Epithelial cell of proximal tubule (primary cell): ENCODE measurements around the gene LIFR. TPM values are rescaled to one million over a fixed set of nuclear protein-coding genes. Genes with fewer than 3 reads are reported as not detected.

Experiments
- DNase-seq: peaks from one replicate; pipeline ENCODE4 v3.0.0-alpha.2; 2011; ENCODE audit warnings: low read depth
- H3K4me3 ChIP-seq: 2 replicates; pipeline ENCODE4 v1.5.1; 2011; ENCODE audit warnings: low read depth, mild to moderate bottlenecking, low read length
- CTCF ChIP-seq: conservative IDR thresholded peaks from 2 replicates; pipeline ENCODE4 v1.5.1; 2012; ENCODE audit warnings: low read depth, mild to moderate bottlenecking, low read length
- total RNA-seq: library from RNA; depleted of rRNA; stranded (reverse); fragments of >200 nt; gene quantifications from 2 replicates; pipeline ENCODE4 v1.2.3, GENCODE V29; 2015

The LIFR gene
- total RNA-seq, 1 donor from 2014 or later = 17.1 TPM

- H3K4me3 ChIP-seq = no peak overlapping the region
- DNase-seq = no peak
- TF ChIP-seq CTCF = no peak
Observed at GRCh38 chr5:38447056-38447455, 109.4 kb downstream of the LIFR start.

- H3K4me3 ChIP-seq = peak overlapping the region; percentile 42
- no peak for DNase-seq
- TF ChIP-seq CTCF = no peak
Observed at GRCh38 chr5:38446029-38446522, 110.4 kb downstream of the LIFR start.

DNA sequence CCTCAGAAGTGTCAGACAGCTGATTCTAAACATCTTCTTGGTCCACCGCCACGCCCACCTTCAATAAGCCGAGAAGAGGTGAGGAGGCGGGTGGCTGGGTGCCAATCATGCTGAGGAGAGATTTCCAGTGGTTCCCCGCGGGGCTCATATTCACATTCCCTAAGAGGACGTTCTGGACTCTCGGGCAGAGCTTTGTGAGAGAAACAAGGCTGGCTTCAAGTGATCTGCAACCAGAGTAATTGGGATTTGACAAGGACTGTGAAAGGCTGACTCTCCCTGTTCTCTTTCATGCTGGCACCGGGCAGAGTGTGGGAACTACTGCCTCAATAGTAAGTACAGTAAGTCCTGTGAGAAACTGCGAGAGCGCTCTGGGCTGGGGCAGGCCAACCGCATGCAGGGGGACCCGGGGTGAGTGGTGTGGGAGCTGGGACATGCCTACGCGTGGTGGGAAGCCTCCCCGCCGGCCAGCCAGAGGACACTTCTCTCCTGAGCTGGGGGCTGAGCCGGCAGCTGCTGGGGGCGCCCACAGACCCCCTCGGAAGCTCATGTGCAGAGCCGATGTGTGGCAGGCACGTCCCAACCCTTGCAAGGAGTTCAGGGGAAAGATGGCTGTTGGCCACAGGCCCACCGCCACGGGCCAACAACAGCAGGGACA, 110.9 kb downstream of the LIFR start:
- TF ChIP-seq CTCF = no peak
- peak overlapping the region; percentile 42 for H3K4me3 ChIP-seq
- DNase-seq = no peak

DNA sequence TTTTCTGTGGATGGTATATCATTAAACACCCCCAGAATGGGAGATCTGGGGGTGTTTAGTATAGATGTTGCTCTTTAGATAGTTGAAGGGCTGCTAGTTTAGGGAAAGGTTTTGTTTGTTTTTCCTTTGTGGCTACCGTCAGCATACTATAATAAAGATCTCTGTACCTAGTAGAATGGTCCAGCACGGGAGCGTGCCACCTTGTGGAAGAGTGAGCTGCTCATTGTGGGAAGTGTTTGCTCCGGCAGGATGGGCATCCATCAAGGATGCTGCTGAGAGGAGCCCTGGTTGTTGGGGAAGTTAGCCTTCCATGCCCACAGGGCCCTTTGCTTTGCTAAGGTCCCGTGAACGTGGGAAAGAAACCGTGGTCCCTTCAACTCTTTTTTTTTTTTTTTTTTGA, 113.1 kb downstream of the LIFR start:
- TF ChIP-seq CTCF = no peak
- DNase-seq = no peak

GRCh38 chr5:38442247-38442573, 114.2 kb downstream of the LIFR start:
- H3K4me3 ChIP-seq = no peak overlapping the region
- DNase-seq = no peak
- TF ChIP-seq CTCF = no peak

More for the DNA sequence above, 113.1 kb downstream of the LIFR start:
- H3K4me3 ChIP-seq = no peak overlapping the region

DNA sequence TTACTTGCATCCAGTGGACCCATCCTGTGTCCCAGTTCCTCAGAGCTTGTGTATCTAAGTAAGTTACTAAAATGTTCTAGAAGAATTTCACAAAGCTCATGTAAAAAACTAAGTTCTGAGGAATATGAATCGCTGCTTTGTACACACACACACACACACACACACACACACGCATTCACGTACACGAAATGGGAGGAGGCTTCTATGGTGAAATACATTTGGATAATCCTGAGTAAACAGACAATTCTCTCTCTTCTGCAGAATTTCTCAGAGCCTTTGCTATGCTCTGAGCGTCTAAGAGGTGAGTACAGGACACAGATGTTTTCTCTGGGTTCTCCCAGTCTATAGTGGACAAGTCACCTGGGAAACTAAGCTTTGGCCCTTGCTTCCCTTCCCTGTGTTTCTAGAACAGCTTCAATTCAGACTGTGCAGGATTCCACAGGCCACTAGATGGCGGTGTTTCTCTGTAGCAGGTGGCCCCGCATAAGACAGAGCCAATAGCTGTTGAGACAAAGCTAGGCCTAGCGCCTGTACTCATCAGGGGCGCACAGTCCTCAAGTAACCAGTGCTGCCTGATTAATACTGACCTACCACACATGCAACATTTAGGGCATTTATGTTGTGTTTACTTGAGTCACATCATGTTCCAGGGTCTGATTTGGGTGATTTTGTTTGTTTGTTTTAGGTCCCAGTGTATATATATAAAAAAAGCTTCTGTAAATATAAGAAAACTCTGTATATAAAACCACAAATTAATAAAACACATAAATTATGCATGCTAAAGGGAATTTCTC, 114.8 kb downstream of the LIFR start:
- H3K4me3 ChIP-seq = no peak overlapping the region
- DNase-seq = peak; percentile 58
- TF ChIP-seq CTCF = peak; percentile 100
